ENCODE data around the gene VOPP1.

GRCh38 chr7:55589905-55590304, 17.6 kb upstream of the VOPP1 start:
- TF ChIP-seq EZH2 (IDR thresholded peaks at IDR 0.05; ENCODE audit: insufficient read depth, poor library complexity, severe bottlenecking): no peak
- no peak for TF ChIP-seq EZH2phosphoT487 (IDR thresholded peaks at IDR 0.05; ENCODE audit: insufficient read depth, low read depth)

All from GM23248 (cell line).